Mesodermal cell (in vitro differentiated cells): ENCODE data around the gene GPR137B.

Experiments
- H3K27ac ChIP-seq: 2 replicates; pipeline ENCODE4 v1.7.0; 2013; ENCODE audit warnings: mild to moderate bottlenecking, low read depth, low read length, moderate library complexity; ENCODE audit not compliant: severe bottlenecking
- H3K36me3 ChIP-seq: 2 replicates; pipeline ENCODE4 v1.7.1; 2013; ENCODE audit warnings: mild to moderate bottlenecking, low read length, moderate library complexity; ENCODE audit not compliant: control insufficient read depth, insufficient read depth
- H3K4me1 ChIP-seq: one replicate; pipeline ENCODE4 v1.7.1; 2013; ENCODE audit warnings: mild to moderate bottlenecking, low read length; ENCODE audit not compliant: insufficient read depth, control insufficient read depth, poor library complexity, severe bottlenecking
- H3K4me3 ChIP-seq: 2 replicates; pipeline ENCODE4 v1.7.0; 2013; ENCODE audit warnings: low read length, control low read depth, mild to moderate bottlenecking; ENCODE audit not compliant: insufficient read depth, poor library complexity, severe bottlenecking; ENCODE audit errors: extremely low read depth
- H3K9me3 ChIP-seq: 2 replicates; pipeline ENCODE4 v1.7.1; 2013; ENCODE audit warnings: mild to moderate bottlenecking, low read length, moderate library complexity; ENCODE audit not compliant: control insufficient read depth
- WGBS, 2 experiments: methylation state at CpG; one replicate each; pipeline ENCODE4 v1.1.5; 2013; ENCODE audit warnings: missing lambda C conversion rate in 2 of 2; ENCODE audit not compliant: insufficient coverage in 2 of 2; 5-methylcytosine and 5-hydroxymethylcytosine counted together

The GPR137B gene

DNA sequence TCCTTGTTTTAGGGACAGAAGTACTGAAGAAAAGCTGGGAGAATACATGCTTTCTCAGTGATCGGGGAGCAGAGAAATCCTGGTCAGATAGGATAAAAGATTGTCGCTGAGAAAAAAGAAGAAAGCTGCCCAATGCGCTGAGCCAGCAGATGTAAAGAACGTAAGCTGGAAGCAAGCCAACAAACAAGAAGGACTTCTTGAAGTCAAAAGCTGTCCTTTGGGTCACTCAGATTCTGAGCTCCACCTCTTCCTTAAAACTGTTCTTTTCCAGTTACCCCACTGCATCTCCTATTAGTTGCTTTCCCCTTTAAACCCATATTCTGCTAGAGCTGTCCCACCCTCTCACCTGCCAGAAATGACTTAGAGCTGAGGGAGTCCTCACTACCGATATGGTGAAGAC is 64.8 kb downstream of the GPR137B start:
- Histone ChIP-seq H3K4me1 (peaks cover 2% of the 10 kb centered on the region), H3K27ac (peak overlapping the region; percentile 23), H3K9me3 (peaks cover 5% of the 10 kb centered on the region), H3K36me3 (peaks cover 6% of the 10 kb centered on the region), H3K4me3 (no peak overlapping the region)
- 81 to 86% methylated on average over 4 of the region's 5 CpGs for WGBS, 2 experiments

DNA sequence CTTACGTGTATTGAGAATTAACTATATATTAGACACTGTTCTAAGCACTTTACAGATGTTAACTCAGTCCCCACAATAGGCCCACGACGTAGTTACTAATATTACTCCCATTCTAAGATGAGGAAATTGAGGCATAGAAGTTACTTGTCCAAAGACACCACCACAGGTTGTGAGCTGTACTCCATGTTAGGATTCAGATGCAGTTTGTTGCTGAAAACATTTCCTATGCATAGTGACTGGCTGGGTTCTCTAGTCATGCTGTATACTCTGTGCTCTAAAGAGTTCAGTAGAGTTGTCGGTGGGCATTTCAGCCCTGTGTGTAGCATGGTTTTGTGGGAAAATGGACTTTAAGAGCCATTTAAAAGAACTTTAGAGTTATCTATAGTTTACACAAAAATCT is 65.2 kb downstream of the GPR137B start:
- peaks cover 2% of the 10 kb centered on the region for H3K4me1 ChIP-seq
- H3K9me3 ChIP-seq = peaks cover under 1% of the 10 kb centered on the region
- no peak overlapping the region for H3K4me3 ChIP-seq
- WGBS, 2 experiments = 90% methylated on average over 2 of the region's 4 CpGs; no CpG with 5 or more reads in 1 of the 2 experiments
- peaks cover 1% of the 10 kb centered on the region for H3K36me3 ChIP-seq
- no peak overlapping the region for H3K27ac ChIP-seq

DNA sequence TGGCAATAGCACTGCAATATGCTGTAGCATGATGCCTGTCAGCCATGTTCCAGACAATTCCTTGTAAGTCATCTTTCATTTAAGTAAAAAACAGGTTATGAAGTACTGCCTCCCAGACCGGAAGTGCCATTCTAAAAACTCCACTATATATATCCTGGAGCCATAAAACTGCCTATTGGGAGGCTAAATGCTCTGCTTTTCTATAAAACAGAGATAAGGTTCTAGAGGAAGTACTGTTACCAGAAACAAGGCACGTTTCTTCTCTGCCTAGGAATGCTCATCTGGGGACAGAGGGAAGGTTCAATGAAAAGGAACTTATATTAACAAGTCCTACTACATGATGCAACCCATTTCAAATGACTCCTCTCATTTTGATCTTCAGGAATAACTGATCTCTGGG is 66.8 kb downstream of the GPR137B start:
- WGBS, 2 experiments = no CpG with 5 or more reads among the region's 2 CpGs

DNA sequence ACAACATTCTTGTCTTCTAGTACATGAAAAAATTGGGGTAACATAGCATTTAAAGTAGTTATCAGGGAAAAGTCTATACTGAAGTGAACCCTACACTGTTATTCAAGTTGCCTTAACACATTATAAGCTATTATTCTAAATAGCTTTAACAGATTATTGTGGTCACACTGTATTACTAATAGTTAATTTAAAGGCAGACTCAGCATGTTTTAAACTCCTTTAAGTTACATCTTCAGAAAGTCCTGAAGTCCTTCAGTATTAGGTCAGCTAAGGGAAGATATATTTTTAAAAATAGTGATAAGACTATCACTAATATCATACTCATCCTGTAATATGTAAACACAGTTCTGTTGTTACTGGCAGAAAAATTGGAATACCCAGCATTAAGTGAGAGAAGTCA is 67.4 kb downstream of the GPR137B start:
- Histone ChIP-seq H3K36me3 (no peaks in the 10 kb centered on the region), H3K27ac (no peak overlapping the region), H3K9me3 (no peaks in the 10 kb centered on the region), H3K4me3 (no peak overlapping the region), H3K4me1 (peaks cover 2% of the 10 kb centered on the region)

More for the DNA sequence above, 66.8 kb downstream of the GPR137B start:
- Histone ChIP-seq H3K27ac (no peak overlapping the region), H3K36me3 (no peaks in the 10 kb centered on the region), H3K4me3 (no peak overlapping the region), H3K9me3 (no peaks in the 10 kb centered on the region), H3K4me1 (peaks cover 2% of the 10 kb centered on the region)

DNA sequence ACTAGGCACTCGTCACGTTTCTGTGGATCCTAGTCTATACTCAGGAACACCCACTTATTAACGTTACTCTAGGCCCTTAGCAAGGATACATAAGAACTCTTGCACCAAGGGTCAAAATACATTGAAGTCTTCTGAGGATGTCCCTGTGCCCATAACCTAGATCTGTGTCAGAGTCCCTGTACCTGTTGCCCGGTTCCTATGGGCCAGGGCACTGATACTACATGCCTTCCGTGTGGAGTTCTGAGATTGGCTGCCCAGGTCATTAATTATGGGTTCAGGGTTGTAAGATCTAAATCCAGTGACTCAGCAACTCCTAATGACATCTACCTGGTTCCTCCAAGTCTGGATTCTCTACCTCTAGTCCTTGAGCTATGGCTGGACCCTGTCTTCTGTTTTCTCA is 69.5 kb downstream of the GPR137B start:
- Histone ChIP-seq H3K4me1 (peaks cover under 1% of the 10 kb centered on the region), H3K4me3 (no peak overlapping the region), H3K9me3 (no peaks in the 10 kb centered on the region), H3K27ac (no peak overlapping the region), H3K36me3 (no peaks in the 10 kb centered on the region)
- WGBS, 2 experiments = 90 to 96% methylated on average over 4 to 5 of the region's 5 CpGs

DNA sequence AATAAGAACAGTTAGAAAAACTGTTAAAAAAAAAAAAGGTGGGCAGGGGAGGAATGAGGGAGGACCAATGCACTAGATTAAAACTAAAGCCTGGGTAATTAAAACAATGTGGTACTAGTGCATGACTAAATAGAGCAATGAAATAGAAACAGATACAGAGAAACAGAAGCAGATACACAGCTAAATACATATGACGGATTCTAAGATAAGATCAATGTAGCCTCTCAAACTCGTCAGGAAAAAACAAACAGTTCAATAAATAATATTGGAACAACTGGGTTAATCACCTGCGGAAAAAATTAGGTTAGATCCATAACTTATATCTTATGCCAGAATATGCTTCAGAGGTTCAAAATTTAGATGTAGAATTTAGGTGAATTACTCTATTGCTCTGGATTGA is 71.2 kb downstream of the GPR137B start:
- Histone ChIP-seq H3K36me3 (no peaks in the 10 kb centered on the region), H3K4me3 (no peak overlapping the region), H3K9me3 (no peaks in the 10 kb centered on the region), H3K4me1 (no peaks in the 10 kb centered on the region), H3K27ac (no peak overlapping the region)
- no CpG with 5 or more reads among the region's 3 CpGs for WGBS, 2 experiments

DNA sequence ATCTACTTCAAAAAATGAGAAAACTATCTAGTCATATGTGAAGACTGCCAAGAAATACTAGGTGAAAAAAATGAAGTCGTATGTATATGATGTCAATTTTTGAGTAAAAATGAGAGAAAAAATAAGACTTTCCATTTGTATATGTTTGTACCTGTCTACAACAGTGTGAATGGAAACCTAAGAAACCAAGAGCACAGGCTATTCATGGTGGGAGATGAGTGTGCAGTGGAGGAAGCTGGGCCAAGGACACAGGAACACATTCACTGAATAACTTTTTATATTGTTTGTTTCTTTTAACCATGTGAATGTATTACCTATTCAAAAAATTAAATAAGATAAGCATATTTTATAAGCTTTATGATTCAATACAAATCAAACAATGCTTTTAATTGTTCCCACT is 72.4 kb downstream of the GPR137B start:
- no CpG with 5 or more reads among the region's 1 CpG for WGBS, 2 experiments
- no peak overlapping the region for H3K27ac ChIP-seq
- H3K4me1 ChIP-seq = no peaks in the 10 kb centered on the region
- H3K4me3 ChIP-seq = no peak overlapping the region
- no peaks in the 10 kb centered on the region for H3K36me3 ChIP-seq
- no peaks in the 10 kb centered on the region for H3K9me3 ChIP-seq

DNA sequence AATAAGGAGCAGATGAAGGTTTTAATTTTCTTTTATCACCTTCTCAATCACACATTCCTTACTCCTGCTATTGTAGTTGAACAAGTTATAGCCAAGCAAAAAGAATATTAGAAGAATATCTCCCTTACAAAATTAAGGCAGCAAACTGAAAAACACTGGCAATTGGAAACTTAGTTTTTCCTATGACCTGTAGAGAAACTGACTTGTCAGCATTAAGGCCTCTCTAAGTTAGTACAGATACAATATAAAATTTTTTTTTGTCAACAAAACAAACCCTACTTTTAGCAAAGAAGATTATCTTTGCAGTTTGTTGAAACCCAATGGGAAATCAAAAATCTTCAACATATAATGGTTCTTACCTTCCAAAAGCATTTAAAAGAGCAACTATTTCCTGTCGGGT is 78.1 kb downstream of the GPR137B start:
- no peak overlapping the region for H3K27ac ChIP-seq
- no peaks in the 10 kb centered on the region for H3K36me3 ChIP-seq
- no peak overlapping the region for H3K4me3 ChIP-seq
- no peaks in the 10 kb centered on the region for H3K4me1 ChIP-seq
- WGBS, 2 experiments = 80 to 100% methylated on average over 1 of the region's 1 CpG
- no peaks in the 10 kb centered on the region for H3K9me3 ChIP-seq

DNA sequence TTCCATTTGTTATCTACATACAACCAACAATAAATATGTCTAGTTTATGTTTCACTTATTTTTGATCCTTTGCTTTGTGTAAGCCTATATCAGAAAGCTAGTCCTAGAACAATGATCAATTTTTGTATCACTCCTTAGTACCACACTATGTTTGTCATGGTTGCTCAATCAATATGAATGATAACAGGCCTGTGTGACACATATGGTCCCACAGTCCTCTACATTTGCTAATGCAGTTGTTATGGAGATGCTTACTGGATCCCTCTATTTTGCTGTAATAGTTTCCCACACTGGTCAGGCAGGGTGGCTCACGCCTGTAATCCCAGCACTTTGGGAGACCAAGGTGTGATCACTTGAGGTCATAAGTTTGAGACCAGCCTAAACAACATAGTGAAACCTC is 80.3 kb downstream of the GPR137B start:
- no CpG with 5 or more reads among the region's 1 CpG for WGBS, 2 experiments
- H3K9me3 ChIP-seq = no peaks in the 10 kb centered on the region
- H3K4me3 ChIP-seq = no peak overlapping the region
- H3K4me1 ChIP-seq = no peaks in the 10 kb centered on the region
- no peaks in the 10 kb centered on the region for H3K36me3 ChIP-seq
- no peak overlapping the region for H3K27ac ChIP-seq

DNA sequence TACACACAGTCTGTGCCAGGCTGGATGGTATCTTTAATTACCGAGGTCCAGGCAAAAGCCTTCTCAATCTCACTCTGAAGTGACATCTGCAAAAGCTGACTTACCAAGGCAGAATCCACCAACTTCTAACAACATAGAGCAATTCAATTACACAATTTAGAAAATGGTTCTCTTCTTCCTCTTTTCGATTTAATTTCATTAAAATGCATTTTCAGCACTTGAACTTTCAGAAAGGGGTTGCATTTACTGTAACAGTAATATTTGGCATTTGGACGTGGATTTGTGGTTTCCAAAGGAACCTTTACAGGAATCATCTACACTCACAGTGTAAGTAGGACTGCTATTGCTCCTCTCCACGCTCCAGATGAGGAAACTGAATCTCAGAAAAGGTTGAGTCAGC is 86.1 kb downstream of the GPR137B start:
- Histone ChIP-seq H3K36me3 (no peaks in the 10 kb centered on the region), H3K9me3 (no peaks in the 10 kb centered on the region), H3K4me3 (no peak overlapping the region), H3K27ac (no peak overlapping the region), H3K4me1 (no peaks in the 10 kb centered on the region)
- WGBS, 2 experiments = 86 to 89% methylated on average over 1 to 2 of the region's 4 CpGs

DNA sequence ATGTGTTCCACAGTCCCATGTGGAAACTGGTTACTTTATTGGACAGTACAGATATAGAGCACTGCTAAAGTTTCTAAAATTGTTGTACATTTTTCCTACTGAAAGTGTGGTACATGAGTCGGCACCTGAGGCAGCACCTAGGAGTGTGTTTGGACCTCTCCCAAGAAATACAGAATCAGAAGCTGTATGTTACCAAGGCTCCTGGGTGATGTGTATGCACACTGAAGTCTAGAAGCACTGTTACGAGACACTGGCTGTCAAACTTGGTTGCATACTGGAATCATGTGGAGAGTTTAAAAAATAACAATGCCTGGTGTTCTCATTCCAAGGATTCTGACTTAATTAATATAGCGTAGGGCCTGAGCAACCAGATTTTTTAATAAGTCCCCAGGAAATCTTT is 92.8 kb downstream of the GPR137B start:
- Histone ChIP-seq H3K4me1 (no peaks in the 10 kb centered on the region), H3K4me3 (no peak overlapping the region), H3K27ac (no peak overlapping the region), H3K9me3 (no peaks in the 10 kb centered on the region), H3K36me3 (no peaks in the 10 kb centered on the region)
- 79 to 80% methylated on average over 2 of the region's 3 CpGs for WGBS, 2 experiments
